ENCODE measurements around the gene CCDC92B. TPM values are rescaled to one million over a fixed set of nuclear protein-coding genes. Genes with fewer than 3 reads are reported as not detected.

Gene CCDC92B
- polyA plus RNA-seq, 1 donor from 2014 or later: 0.32 TPM

- H3K4me3 ChIP-seq (ENCODE audit: low read length): no peak overlapping the region
- TF ChIP-seq EP300 (conservative IDR thresholded peaks at IDR 0.05; ENCODE audit: poor library complexity, severe bottlenecking) (no peak), MXI1 (conservative IDR thresholded peaks at IDR 0.05; ENCODE audit: poor library complexity, severe bottlenecking) (no peak), POLR2AphosphoS5 (IDR thresholded peaks at IDR 0.05) (no peak)
- H3K36me3 ChIP-seq (ENCODE audit: insufficient read depth, low read length): no peaks in the 10 kb centered on the region
- H4K20me1 ChIP-seq (ENCODE audit: insufficient read depth): no peaks in the 10 kb centered on the region
- no peak overlapping the region for H3K9ac ChIP-seq (ENCODE audit: low read length)
- H3K79me2 ChIP-seq (replicated peaks; ENCODE audit: insufficient read depth, low read length): no peaks in the 10 kb centered on the region
- H3F3A ChIP-seq (ENCODE audit: insufficient read depth, low read length, poor library complexity, severe bottlenecking): no peaks in the 10 kb centered on the region
- H2AFZ ChIP-seq (ENCODE audit: low read depth, low read length): no peak overlapping the region
- no peak overlapping the region for H3K27ac ChIP-seq (ENCODE audit: low read length)
- H3K27me3 ChIP-seq (ENCODE audit: insufficient read depth, low read depth, low read length): peaks cover 36% of the 10 kb centered on the region
- H3K9me2 ChIP-seq (ENCODE audit: insufficient read depth, low read length): no peaks in the 10 kb centered on the region
- no peaks in the 10 kb centered on the region for H3K9me3 ChIP-seq (ENCODE audit: low read length)
- H3K4me2 ChIP-seq (ENCODE audit: low read length): no peak overlapping the region
Measured at GRCh38 chr17:2758870-2759269, 9.4 kb upstream of the CCDC92B start.

GRCh38 chr17:2755891-2756724, 6.7 kb upstream of the CCDC92B start:
- Histone ChIP-seq H3K9me3 (ENCODE audit: low read length) (no peaks in the 10 kb centered on the region), H4K20me1 (ENCODE audit: insufficient read depth) (no peaks in the 10 kb centered on the region), H3K9ac (ENCODE audit: low read length) (no peak overlapping the region), H3K79me2 (replicated peaks; ENCODE audit: insufficient read depth, low read length) (no peaks in the 10 kb centered on the region), H3K9me2 (ENCODE audit: insufficient read depth, low read length) (no peaks in the 10 kb centered on the region), H3F3A (ENCODE audit: insufficient read depth, low read length, poor library complexity, severe bottlenecking) (no peaks in the 10 kb centered on the region), H2AFZ (ENCODE audit: low read depth, low read length) (no peak overlapping the region), H3K4me3 (ENCODE audit: low read length) (peak overlapping the region; percentile 48), H3K27me3 (ENCODE audit: insufficient read depth, low read depth, low read length) (peaks cover 43% of the 10 kb centered on the region), H3K4me2 (ENCODE audit: low read length) (no peak overlapping the region), H3K27ac (ENCODE audit: low read length) (no peak overlapping the region), H3K36me3 (ENCODE audit: insufficient read depth, low read length) (no peaks in the 10 kb centered on the region)
- TF ChIP-seq RAD21 (conservative IDR thresholded peaks at IDR 0.05) (no peak), REST (IDR thresholded peaks at IDR 0.05; ENCODE audit: borderline replicate concordance) (no peak), SMC3 (conservative IDR thresholded peaks at IDR 0.05; ENCODE audit: poor library complexity) (no peak), MXI1 (conservative IDR thresholded peaks at IDR 0.05; ENCODE audit: poor library complexity, severe bottlenecking) (no peak), TAF1 (IDR thresholded peaks at IDR 0.05; ENCODE audit: low read depth) (no peak), EZH2 (IDR thresholded peaks at IDR 0.05; ENCODE audit: borderline replicate concordance, insufficient read depth, low read length, poor library complexity, severe bottlenecking) (no peak), POLR2AphosphoS5 (IDR thresholded peaks at IDR 0.05) (no peak), CTCF (IDR thresholded peaks at IDR 0.05; ENCODE audit: poor library complexity, severe bottlenecking) (no peak), EP300 (conservative IDR thresholded peaks at IDR 0.05; ENCODE audit: poor library complexity, severe bottlenecking) (no peak)
